ENCODE results near the gene CMAS. TPM values are rescaled to one million over a fixed set of nuclear protein-coding genes. Genes with fewer than 3 reads are reported as not detected.

The CMAS gene
- total RNA-seq, 1 experiment from 2014 or later = 24.3 TPM

- in situ Hi-C loops (cut with HindIII; ENCODE audit: low pct_unique_long_range_greater_than_20kb, low sequenced_read_pairs) (no loop called here), intact Hi-C loops (cut with micrococcal nuclease; ENCODE audit: unreplicated experiment) (no loop called here)
- H3K36me3 ChIP-seq (ENCODE audit: control insufficient read depth, insufficient read depth, low read length) = no peaks in the 10 kb centered on the region; the same call in 1 of the 2 replicates
- ATAC-seq (no peak), DNase-seq (ENCODE audit: low read depth, low spot score) (no peak)
- H3K27me3 ChIP-seq (ENCODE audit: control insufficient read depth, insufficient read depth, low read length) = no peaks in the 10 kb centered on the region
- no peaks in the 10 kb centered on the region for H3K9me3 ChIP-seq (ENCODE audit: control insufficient read depth, insufficient read depth, low read depth, low read length)
- H3K4me3 ChIP-seq (ENCODE audit: low read depth in 2 of 2, low read length in 2 of 2) = no peak overlapping the region
- no TSS peak for BruUV-seq (replicated peaks)
- H3K27ac ChIP-seq (ENCODE audit: low read length) = no peak overlapping the region
- no peaks in the 10 kb centered on the region for H3K4me1 ChIP-seq (ENCODE audit: control insufficient read depth, insufficient read depth, low read length)
- POLR2A ChIA-PET = no interaction called here
- CTCF ChIA-PET = no interaction called here
- TF ChIP-seq CTCF (IDR thresholded peaks at IDR 0.05) = no peak
Measured at GRCh38 chr12:22066310-22066709, 20.3 kb downstream of the CMAS start.

DNA sequence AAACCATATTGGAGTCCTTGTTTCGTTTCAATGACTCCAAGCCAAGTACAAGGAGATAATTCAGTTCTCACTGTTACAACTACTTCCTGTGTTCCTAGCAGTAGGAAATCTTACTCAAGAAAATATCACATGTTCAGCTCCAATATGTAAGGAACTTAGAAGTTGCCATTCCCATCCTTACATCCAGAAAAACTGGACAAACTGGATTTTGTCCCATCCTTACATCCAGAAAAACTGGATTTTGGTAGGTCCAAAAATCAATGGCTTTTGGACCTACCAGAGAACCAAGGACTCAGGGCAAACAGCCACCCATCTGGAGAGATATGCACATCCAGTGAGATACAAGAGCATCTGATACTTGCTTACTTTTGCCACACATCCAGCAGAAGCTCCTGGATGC lies 23.8 kb downstream of the CMAS start:
- intact Hi-C loops (cut with micrococcal nuclease; ENCODE audit: unreplicated experiment) (no loop called here), in situ Hi-C loops (cut with HindIII; ENCODE audit: low pct_unique_long_range_greater_than_20kb, low sequenced_read_pairs) (no loop called here)
- no TSS peak for BruUV-seq (replicated peaks)
- no peak overlapping the region for H3K27ac ChIP-seq (ENCODE audit: low read length)
- no peaks in the 10 kb centered on the region; the same call in 1 of the 2 replicates for H3K36me3 ChIP-seq (ENCODE audit: control insufficient read depth, insufficient read depth, low read length)
- ATAC-seq (no peak), DNase-seq (ENCODE audit: low read depth, low spot score) (no peak)
- no peaks in the 10 kb centered on the region for H3K9me3 ChIP-seq (ENCODE audit: control insufficient read depth, insufficient read depth, low read depth, low read length)
- no peaks in the 10 kb centered on the region for H3K27me3 ChIP-seq (ENCODE audit: control insufficient read depth, insufficient read depth, low read length)
- H3K4me1 ChIP-seq (ENCODE audit: control insufficient read depth, insufficient read depth, low read length) = no peaks in the 10 kb centered on the region
- TF ChIP-seq POLR2AphosphoS5 (IDR thresholded peaks at IDR 0.05; ENCODE audit: low read depth, low read length) (no peak), TCF7L2 (IDR thresholded peaks at IDR 0.05; ENCODE audit: low read depth, low read length) (no peak), CTCF (IDR thresholded peaks at IDR 0.05) (no peak), SIN3A (IDR thresholded peaks at IDR 0.05; ENCODE audit: borderline replicate concordance, insufficient read depth, low read depth, low read length) (no peak)
- TF ChIP-seq, protein P1, sequence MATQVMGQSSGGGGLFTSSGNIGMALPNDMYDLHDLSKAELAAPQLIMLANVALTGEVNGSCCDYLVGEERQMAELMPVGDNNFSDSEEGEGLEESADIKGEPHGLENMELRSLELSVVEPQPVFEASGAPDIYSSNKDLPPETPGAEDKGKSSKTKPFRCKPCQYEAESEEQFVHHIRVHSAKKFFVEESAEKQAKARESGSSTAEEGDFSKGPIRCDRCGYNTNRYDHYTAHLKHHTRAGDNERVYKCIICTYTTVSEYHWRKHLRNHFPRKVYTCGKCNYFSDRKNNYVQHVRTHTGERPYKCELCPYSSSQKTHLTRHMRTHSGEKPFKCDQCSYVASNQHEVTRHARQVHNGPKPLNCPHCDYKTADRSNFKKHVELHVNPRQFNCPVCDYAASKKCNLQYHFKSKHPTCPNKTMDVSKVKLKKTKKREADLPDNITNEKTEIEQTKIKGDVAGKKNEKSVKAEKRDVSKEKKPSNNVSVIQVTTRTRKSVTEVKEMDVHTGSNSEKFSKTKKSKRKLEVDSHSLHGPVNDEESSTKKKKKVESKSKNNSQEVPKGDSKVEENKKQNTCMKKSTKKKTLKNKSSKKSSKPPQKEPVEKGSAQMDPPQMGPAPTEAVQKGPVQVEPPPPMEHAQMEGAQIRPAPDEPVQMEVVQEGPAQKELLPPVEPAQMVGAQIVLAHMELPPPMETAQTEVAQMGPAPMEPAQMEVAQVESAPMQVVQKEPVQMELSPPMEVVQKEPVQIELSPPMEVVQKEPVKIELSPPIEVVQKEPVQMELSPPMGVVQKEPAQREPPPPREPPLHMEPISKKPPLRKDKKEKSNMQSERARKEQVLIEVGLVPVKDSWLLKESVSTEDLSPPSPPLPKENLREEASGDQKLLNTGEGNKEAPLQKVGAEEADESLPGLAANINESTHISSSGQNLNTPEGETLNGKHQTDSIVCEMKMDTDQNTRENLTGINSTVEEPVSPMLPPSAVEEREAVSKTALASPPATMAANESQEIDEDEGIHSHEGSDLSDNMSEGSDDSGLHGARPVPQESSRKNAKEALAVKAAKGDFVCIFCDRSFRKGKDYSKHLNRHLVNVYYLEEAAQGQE (IDR thresholded peaks at IDR 0.05; ENCODE audit: insufficient read depth in 1 of 2, low read depth in 2 of 2, low read length in 1 of 2) = no peak
- POLR2A ChIA-PET = no interaction called here
- CTCF ChIA-PET = no interaction called here
- no peak overlapping the region for H3K4me3 ChIP-seq (ENCODE audit: low read depth in 2 of 2, low read length in 2 of 2)

All from Panc1 (cell line).